ENCODE measurements around the gene PREPL. TPM values are rescaled to one million over a fixed set of nuclear protein-coding genes. Genes with fewer than 3 reads are reported as not detected.
A peak's percentile ranks its signal among the peaks of the same experiment; 100 is the strongest.

The PREPL gene
- total and polyA plus RNA-seq, 2 experiments from 2014 or later: 31.5 to 38.6 TPM

DNA sequence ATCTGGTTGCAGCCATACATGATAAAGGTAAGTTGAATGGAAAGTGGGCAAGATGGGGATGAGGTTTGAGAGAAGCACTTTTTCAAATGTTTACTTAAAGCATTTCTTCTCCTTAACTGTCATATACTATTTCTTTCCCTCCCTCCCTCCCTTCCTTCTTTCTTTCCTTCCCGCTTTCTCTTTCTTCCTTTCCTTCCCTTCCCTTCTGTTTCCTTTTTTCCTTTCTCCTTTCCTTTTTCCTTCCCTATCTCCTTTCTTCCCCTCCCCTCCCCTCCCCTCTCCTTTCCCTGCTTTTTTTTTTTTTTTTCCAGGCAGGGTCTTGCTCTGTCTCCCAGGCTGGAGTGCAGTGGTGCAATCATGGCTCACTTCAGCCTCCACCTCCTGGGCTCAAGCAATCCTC is 80.4 kb downstream of the PREPL start:
- TF ChIP-seq EZH2phosphoT487 (IDR thresholded peaks at IDR 0.05; ENCODE audit: insufficient read depth, low read depth) (no peak), EZH2 (IDR thresholded peaks at IDR 0.05; ENCODE audit: insufficient read depth, poor library complexity, severe bottlenecking) (no peak)
- H3K9me2 ChIP-seq (ENCODE audit: insufficient read depth): no peaks in the 10 kb centered on the region
- H3K36me3 ChIP-seq (ENCODE audit: low read depth): no peaks in the 10 kb centered on the region
- no peaks in the 10 kb centered on the region for H3K9me3 ChIP-seq (ENCODE audit: low read depth)
- H3K27me3 ChIP-seq (replicated peaks; ENCODE audit: insufficient read depth): no peaks in the 10 kb centered on the region
- H3K4me3 ChIP-seq: no peak overlapping the region
- no peak overlapping the region for H2AFZ ChIP-seq
- DNase-seq: no peak
- H3K4me2 ChIP-seq (ENCODE audit: unreplicated experiment): no peak overlapping the region
- 83% methylated on average over 1 of the region's 1 CpG; no CpG with 5 or more reads in 1 of the 2 experiments for WGBS, 2 experiments (ENCODE audit: low coverage in 1 of 2, low lambda C conversion rate in 2 of 2, missing lambda C conversion rate in 2 of 2)
- no peak overlapping the region for H3K9ac ChIP-seq
- in situ Hi-C loops (cut with MboI): no loop called here
- H3K4me1 ChIP-seq (ENCODE audit: insufficient read depth): peaks cover 6% of the 10 kb centered on the region
- no peak overlapping the region for H3K27ac ChIP-seq
- no peaks in the 10 kb centered on the region for H3K79me2 ChIP-seq (ENCODE audit: insufficient read depth)
- H3F3A ChIP-seq (ENCODE audit: insufficient read depth): 0 out of 2 replicates have a peak, but pooled peaks cover 5% of the 10 kb centered on the region
- no peaks in the 10 kb centered on the region for H4K20me1 ChIP-seq (ENCODE audit: insufficient read depth)

GRCh38 chr2:44277541-44277940 is 83.8 kb downstream of the PREPL start:
- H3K36me3 ChIP-seq (ENCODE audit: low read depth): no peaks in the 10 kb centered on the region
- H3F3A ChIP-seq (ENCODE audit: insufficient read depth): 0 out of 2 replicates have a peak, but pooled peaks cover 5% of the 10 kb centered on the region
- no peak overlapping the region for H2AFZ ChIP-seq
- no peaks in the 10 kb centered on the region for H3K9me2 ChIP-seq (ENCODE audit: insufficient read depth)
- 79 to 86% methylated on average over 1 of the region's 1 CpG for WGBS, 2 experiments (ENCODE audit: low coverage in 1 of 2, low lambda C conversion rate in 2 of 2, missing lambda C conversion rate in 2 of 2)
- H3K27me3 ChIP-seq (replicated peaks; ENCODE audit: insufficient read depth): no peaks in the 10 kb centered on the region
- no peak overlapping the region for H3K4me2 ChIP-seq (ENCODE audit: unreplicated experiment)
- H3K4me1 ChIP-seq (ENCODE audit: insufficient read depth): peaks cover 8% of the 10 kb centered on the region
- no peak overlapping the region for H3K4me3 ChIP-seq
- in situ Hi-C loops (cut with MboI): no loop called here
- DNase-seq: no peak
- H3K79me2 ChIP-seq (ENCODE audit: insufficient read depth): no peaks in the 10 kb centered on the region
- H3K9ac ChIP-seq: no peak overlapping the region
- no peaks in the 10 kb centered on the region for H4K20me1 ChIP-seq (ENCODE audit: insufficient read depth)
- H3K9me3 ChIP-seq (ENCODE audit: low read depth): no peaks in the 10 kb centered on the region
- no peak for TF ChIP-seq EZH2 (IDR thresholded peaks at IDR 0.05; ENCODE audit: insufficient read depth, poor library complexity, severe bottlenecking)
- no peak for TF ChIP-seq EZH2phosphoT487 (IDR thresholded peaks at IDR 0.05; ENCODE audit: insufficient read depth, low read depth)
- no peak overlapping the region for H3K27ac ChIP-seq

- Histone ChIP-seq H3K9me3 (ENCODE audit: low read depth) (no peaks in the 10 kb centered on the region), H3K79me2 (ENCODE audit: insufficient read depth) (no peaks in the 10 kb centered on the region), H3F3A (ENCODE audit: insufficient read depth) (0 out of 2 replicates have a peak, but pooled peaks cover 5% of the 10 kb centered on the region), H2AFZ (no peak overlapping the region), H3K27me3 (replicated peaks; ENCODE audit: insufficient read depth) (no peaks in the 10 kb centered on the region), H3K4me1 (ENCODE audit: insufficient read depth) (peaks cover 8% of the 10 kb centered on the region), H3K4me2 (ENCODE audit: unreplicated experiment) (no peak overlapping the region), H4K20me1 (ENCODE audit: insufficient read depth) (no peaks in the 10 kb centered on the region), H3K9ac (no peak overlapping the region), H3K9me2 (ENCODE audit: insufficient read depth) (no peaks in the 10 kb centered on the region), H3K36me3 (ENCODE audit: low read depth) (no peaks in the 10 kb centered on the region), H3K27ac (no peak overlapping the region), H3K4me3 (no peak overlapping the region)
- peak; percentile 58 for DNase-seq
- TF ChIP-seq EZH2phosphoT487 (IDR thresholded peaks at IDR 0.05; ENCODE audit: insufficient read depth, low read depth): no peak
- no peak for TF ChIP-seq EZH2 (IDR thresholded peaks at IDR 0.05; ENCODE audit: insufficient read depth, poor library complexity, severe bottlenecking)
- in situ Hi-C loops (cut with MboI): no loop called here
- WGBS, 2 experiments (ENCODE audit: low coverage in 1 of 2, low lambda C conversion rate in 2 of 2, missing lambda C conversion rate in 2 of 2): 12 to 17% methylated on average over 2 of the region's 2 CpGs
Observed at GRCh38 chr2:44275927-44276303, 85.4 kb downstream of the PREPL start.

GRCh38 chr2:44273596-44273995 is 87.7 kb downstream of the PREPL start:
- peaks cover 9% of the 10 kb centered on the region for H3K4me1 ChIP-seq (ENCODE audit: insufficient read depth)
- DNase-seq: peak; percentile 8

DNA sequence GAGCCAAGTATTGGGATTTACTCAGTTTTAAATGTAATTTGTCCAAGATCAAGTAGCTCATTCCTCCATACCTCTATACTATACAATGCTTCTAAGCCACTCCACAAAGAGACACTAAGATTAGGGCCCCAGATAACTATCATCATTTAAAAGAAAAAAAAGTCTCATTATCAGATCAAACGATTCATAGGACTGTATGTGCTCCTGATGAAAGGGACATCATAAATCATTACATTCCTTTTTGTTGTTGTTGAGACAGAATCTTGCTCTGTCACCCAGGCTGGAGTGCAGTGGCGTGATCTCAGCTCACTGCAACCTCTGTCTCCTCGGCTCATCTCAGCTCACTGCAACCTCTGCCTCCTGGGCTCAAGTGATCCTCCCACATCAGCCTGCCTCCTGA is 88.2 kb downstream of the PREPL start:
- in situ Hi-C loops (cut with MboI): no loop called here
- no peak overlapping the region for H3K4me2 ChIP-seq (ENCODE audit: unreplicated experiment)
- DNase-seq: no peak
- no peaks in the 10 kb centered on the region for H4K20me1 ChIP-seq (ENCODE audit: insufficient read depth)
- H3K27ac ChIP-seq: no peak overlapping the region
- no peak overlapping the region for H3K4me3 ChIP-seq
- WGBS, 2 experiments (ENCODE audit: low coverage in 1 of 2, low lambda C conversion rate in 2 of 2, missing lambda C conversion rate in 2 of 2): 24 to 29% methylated on average over 3 of the region's 3 CpGs
- no peaks in the 10 kb centered on the region for H3K79me2 ChIP-seq (ENCODE audit: insufficient read depth)
- no peaks in the 10 kb centered on the region for H3K27me3 ChIP-seq (replicated peaks; ENCODE audit: insufficient read depth)
- no peak overlapping the region for H2AFZ ChIP-seq
- no peaks in the 10 kb centered on the region for H3K9me3 ChIP-seq (ENCODE audit: low read depth)
- H3F3A ChIP-seq (ENCODE audit: insufficient read depth): peaks cover 12% of the 10 kb centered on the region; the same call in 1 of the 2 replicates
- TF ChIP-seq EZH2phosphoT487 (IDR thresholded peaks at IDR 0.05; ENCODE audit: insufficient read depth, low read depth) (no peak), EZH2 (IDR thresholded peaks at IDR 0.05; ENCODE audit: insufficient read depth, poor library complexity, severe bottlenecking) (no peak)
- H3K9me2 ChIP-seq (ENCODE audit: insufficient read depth): no peaks in the 10 kb centered on the region
- no peaks in the 10 kb centered on the region for H3K36me3 ChIP-seq (ENCODE audit: low read depth)
- no peak overlapping the region for H3K9ac ChIP-seq
- peaks cover 15% of the 10 kb centered on the region for H3K4me1 ChIP-seq (ENCODE audit: insufficient read depth)

More at GRCh38 chr2:44273596-44273995, 87.7 kb downstream of the PREPL start:
- Histone ChIP-seq H3K4me3 (no peak overlapping the region), H3K27me3 (replicated peaks; ENCODE audit: insufficient read depth) (no peaks in the 10 kb centered on the region), H3K36me3 (ENCODE audit: low read depth) (no peaks in the 10 kb centered on the region), H4K20me1 (ENCODE audit: insufficient read depth) (no peaks in the 10 kb centered on the region), H3K79me2 (ENCODE audit: insufficient read depth) (no peaks in the 10 kb centered on the region), H3F3A (ENCODE audit: insufficient read depth) (peaks cover 7% of the 10 kb centered on the region; the same call in 1 of the 2 replicates), H3K9me2 (ENCODE audit: insufficient read depth) (no peaks in the 10 kb centered on the region), H3K9me3 (ENCODE audit: low read depth) (no peaks in the 10 kb centered on the region), H3K9ac (no peak overlapping the region), H3K27ac (no peak overlapping the region), H3K4me2 (ENCODE audit: unreplicated experiment) (no peak overlapping the region), H2AFZ (no peak overlapping the region)
- in situ Hi-C loops (cut with MboI): no loop called here
- TF ChIP-seq EZH2phosphoT487 (IDR thresholded peaks at IDR 0.05; ENCODE audit: insufficient read depth, low read depth): no peak
- no peak for TF ChIP-seq EZH2 (IDR thresholded peaks at IDR 0.05; ENCODE audit: insufficient read depth, poor library complexity, severe bottlenecking)
- 63 to 72% methylated on average over 2 of the region's 2 CpGs for WGBS, 2 experiments (ENCODE audit: low coverage in 1 of 2, low lambda C conversion rate in 2 of 2, missing lambda C conversion rate in 2 of 2)
